Left forelimb (tissue), 1 donor: ENCODE measurements around the gene CALHM1.
A peak's percentile ranks its signal among the peaks of the same experiment; 100 is the strongest.

Experiments used
- DNase-seq: peaks from one replicate; pipeline ENCODE4 v3.0.0-alpha.2; 2018; ENCODE audit warnings: low spot score

The CALHM1 gene

GRCh38 chr10:103455235-103455634 lies 3.5 kb downstream of the CALHM1 start:
- DNase-seq: no peak

GRCh38 chr10:103454026-103454425 lies 4.7 kb downstream of the CALHM1 start:
- no peak for DNase-seq

GRCh38 chr10:103452506-103453230 lies 6.0 kb downstream of the CALHM1 start:
- no peak for DNase-seq

GRCh38 chr10:103451831-103452505 lies 6.7 kb downstream of the CALHM1 start, which contains the start of gene CALHM2:
Gene CALHM2, minus strand, starts transcription at chr10:103452370. Its CDS starts 2,429 bp downstream, at chr10:103449941.
- peak; percentile 84 for DNase-seq

- no peak for DNase-seq
Measured at GRCh38 chr10:103451091-103451813, 7.4 kb downstream of the CALHM1 start.

GRCh38 chr10:103450201-103450695 lies 8.5 kb downstream of the CALHM1 start:
- no peak for DNase-seq

GRCh38 chr10:103449208-103450144 lies 9.2 kb downstream of the CALHM1 start:
- no peak for DNase-seq

GRCh38 chr10:103448746-103449145 lies 10.0 kb downstream of the CALHM1 start:
- DNase-seq: no peak

GRCh38 chr10:103447187-103447586 lies 11.5 kb downstream of the CALHM1 start:
- no peak for DNase-seq

GRCh38 chr10:103445767-103446567 lies 12.7 kb downstream of the CALHM1 start:
- no peak for DNase-seq

GRCh38 chr10:103445366-103445765 lies 13.3 kb downstream of the CALHM1 start:
- DNase-seq: no peak

GRCh38 chr10:103444478-103444877 lies 14.2 kb downstream of the CALHM1 start:
- no peak for DNase-seq

GRCh38 chr10:103443475-103444185 lies 15.1 kb downstream of the CALHM1 start:
- no peak for DNase-seq

GRCh38 chr10:103442031-103442461 lies 16.7 kb downstream of the CALHM1 start:
- DNase-seq: no peak

GRCh38 chr10:103441611-103442010 lies 17.1 kb downstream of the CALHM1 start:
- no peak for DNase-seq

- no peak for DNase-seq
Measured at GRCh38 chr10:103441206-103441605, 17.5 kb downstream of the CALHM1 start.

- DNase-seq: no peak
Measured at GRCh38 chr10:103440416-103440815, 18.3 kb downstream of the CALHM1 start.

GRCh38 chr10:103439776-103440175 lies 18.9 kb downstream of the CALHM1 start:
- no peak for DNase-seq

- no peak for DNase-seq
Measured at GRCh38 chr10:103433858-103434257, 24.8 kb downstream of the CALHM1 start.

GRCh38 chr10:103431902-103432301 lies 26.8 kb downstream of the CALHM1 start:
- no peak for DNase-seq
